Measurements from ENCODE around the gene TOMM22. TPM values are rescaled to one million over a fixed set of nuclear protein-coding genes. Genes with fewer than 3 reads are reported as not detected.

TOMM22 gene
- total RNA-seq (2022; extraction: Qiagen RNA extraction) = 58.5 to 85.4 TPM (median 73.3 TPM) in 5 replicates

DNA sequence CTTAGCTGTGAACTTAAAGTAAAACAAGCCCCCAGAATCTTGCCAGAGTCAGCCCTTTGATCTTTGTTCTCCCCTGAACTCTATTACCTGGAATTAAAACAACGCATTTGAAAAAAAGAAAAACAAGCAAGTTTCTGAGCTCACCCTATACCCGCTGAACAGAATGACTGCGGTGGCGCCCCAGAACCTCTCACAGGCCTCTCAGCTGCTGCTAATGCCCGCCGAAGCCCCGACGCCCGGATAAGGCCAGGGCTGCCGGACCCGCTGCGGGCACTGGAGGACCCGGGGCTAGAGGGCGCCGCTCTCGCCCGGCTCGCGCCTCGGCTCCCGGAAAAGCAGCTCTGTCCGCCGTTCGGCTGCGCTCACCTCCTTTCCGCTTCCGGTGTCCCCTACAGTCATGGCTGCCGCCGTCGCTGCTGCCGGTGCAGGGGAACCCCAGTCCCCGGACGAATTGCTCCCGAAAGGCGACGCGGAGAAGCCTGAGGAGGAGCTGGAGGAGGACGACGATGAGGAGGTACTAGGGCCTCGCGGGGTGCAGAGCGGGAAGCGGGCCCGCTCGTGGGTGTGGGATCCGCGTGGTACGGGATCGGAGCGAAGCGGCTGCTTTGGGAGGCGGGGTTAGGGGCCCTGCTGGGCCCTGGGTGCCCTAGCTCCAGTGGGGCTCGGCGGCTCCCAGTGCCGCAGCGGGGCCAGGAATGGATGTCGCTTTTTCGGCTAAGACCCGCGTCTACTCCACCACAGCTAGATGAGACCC lies at the start of gene TOMM22:
Gene TOMM22 (plus strand): TSS at position 376 of the 754 bp plus-strand sequence. CDS start 22 bp downstream, at position 398.

DNA sequence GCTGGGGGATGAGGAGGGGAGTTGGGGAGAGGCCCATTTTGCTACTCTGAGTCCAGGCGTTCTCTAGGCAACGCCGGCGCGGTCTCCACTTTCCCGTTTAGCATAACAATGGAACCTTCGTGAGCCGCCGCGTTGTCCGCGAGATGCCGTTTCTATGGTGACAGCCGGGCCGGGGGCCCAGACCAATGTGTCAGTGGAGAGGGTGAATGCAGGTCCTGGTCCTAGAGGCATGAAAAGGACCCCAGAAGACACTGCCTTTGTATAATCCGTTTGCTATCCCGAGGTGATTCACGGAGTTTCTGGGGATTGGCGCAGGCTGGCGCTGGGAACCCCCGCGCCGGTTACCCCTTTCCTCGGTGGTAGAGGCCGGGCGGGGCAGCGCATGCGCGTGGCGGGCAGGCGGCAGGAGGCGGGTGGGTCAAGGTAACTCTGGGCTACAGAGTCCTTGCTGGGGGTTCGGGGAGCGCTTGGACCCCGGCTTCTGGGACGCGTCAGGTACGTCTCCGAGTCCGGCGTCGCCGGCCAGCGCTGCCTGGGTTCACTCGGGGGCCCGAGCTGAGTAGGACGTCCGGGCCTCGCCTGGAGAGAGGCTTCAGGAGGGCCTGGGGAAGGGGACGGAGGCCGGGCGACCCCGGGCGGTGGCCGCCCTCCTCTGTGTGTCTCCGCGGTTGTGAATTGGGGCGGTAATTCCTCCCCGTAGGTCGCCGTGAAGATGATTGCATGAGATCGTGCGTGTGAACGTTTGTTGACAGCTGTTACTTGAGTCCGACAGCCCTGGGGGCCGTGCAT lies 25.3 kb upstream of the TOMM22 start, which contains the start of the genes CBY1 and FAM227A:
Gene CBY1 (plus strand): TSS at position 383 of the 789 bp plus-strand sequence. CDS start 11,417 bp downstream, outside the sequence.
Gene FAM227A (minus strand): TSS at position 137 of the 789 bp plus-strand sequence. CDS start 6,224 bp downstream, outside the sequence.

DNA sequence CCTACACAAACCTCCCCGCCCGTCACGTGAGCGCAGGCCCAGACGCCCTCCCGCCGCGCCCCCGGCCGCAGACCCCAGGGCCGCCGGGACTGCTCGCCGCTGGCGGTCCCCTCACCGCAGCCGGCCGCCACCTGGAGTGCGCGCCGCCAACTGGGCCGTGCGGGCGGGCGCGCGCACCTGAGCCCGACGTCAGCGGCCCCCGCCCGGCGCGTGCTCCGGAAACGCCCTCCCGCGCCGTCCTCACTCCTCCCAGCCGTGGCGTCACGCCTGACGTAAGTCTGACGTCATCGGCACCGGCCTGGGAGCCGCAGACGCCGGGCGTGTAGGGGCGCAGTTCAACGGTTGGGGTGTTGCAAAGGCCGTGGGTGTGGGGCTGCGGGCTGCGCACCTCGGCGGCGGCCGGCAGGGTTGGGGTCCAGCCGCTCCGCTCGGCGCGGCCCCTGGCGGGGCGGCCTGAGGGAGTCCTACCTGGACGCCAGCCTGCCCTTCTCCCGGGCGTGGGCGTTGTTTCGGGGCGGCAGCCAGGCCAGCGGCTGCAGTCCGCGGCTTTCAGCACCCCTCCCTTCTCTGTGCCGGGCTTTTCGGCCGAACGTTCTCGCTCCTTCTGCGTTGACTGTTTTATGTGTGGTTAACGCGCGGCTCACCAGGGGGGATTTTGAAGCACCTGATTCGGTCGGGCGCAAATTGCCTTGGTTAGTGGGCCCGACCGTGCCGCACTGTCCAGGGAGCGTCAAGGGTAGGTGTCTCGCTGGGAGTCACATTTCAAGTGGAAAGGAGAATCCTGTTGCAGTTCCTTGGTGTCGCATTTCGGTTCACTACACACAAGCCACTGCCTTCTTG lies 19.3 kb downstream of the TOMM22 start, which contains the start of gene JOSD1:
Gene JOSD1 (minus strand): TSS at position 155 of the 840 bp plus-strand sequence. CDS start 956 bp downstream, outside the sequence.

DNA sequence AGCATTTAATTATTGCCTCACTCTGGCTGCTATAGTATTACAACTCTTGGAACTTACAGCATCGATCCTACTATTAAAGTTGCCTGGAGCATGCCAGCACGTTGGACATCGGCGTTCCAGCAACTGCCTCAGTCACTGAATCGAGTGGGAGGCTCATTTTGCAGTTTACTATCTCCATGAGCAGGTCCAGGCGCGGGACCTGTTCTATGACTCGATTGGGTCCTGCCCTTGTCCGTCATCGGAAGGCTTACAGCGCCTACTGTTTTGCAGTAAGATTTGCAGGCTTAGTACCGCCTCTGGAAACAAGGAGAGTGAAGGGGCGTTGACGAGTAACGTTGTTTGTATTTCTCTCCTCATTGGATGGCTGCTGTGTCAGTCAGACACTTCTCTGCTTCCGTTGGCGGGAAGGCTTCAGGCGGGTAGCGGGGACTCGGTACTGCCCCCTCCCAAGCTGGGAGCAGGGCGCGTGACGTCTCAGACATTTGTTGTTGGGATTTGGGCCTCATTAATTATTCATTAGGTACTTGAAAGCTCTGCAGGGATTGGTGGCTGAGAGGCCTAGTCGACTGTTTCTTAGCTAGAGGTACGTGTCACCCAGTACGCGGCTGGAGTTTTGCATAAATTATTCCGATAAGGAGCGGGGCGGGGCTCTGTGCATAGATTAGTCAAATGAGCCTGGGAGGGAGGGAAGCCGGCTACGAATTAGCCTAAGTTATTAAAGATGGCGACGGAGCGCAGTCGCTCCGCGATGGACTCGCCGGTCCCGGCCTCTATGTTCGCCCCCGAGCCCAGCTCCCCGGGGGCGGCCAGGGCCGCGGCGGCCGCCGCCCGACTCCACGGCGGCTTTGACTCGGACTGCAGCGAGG lies 23.7 kb downstream of the TOMM22 start, which contains the start of gene GTPBP1:
Gene GTPBP1 (plus strand): TSS at position 710 of the 866 bp plus-strand sequence. CDS start 12 bp downstream, at position 722.

Other genes starting within 250 kb of the TOMM22 start
- 0.38 to 0.74 TPM (median 0.47 TPM) in 5 replicates for gene KCNJ4, start 226.8 kb upstream of the TOMM22 start, total RNA-seq (2022; extraction: Qiagen RNA extraction)
- 16.8 to 20.6 TPM (median 19.8 TPM) in 5 replicates for gene KDELR3, start 213.9 kb upstream of the TOMM22 start, total RNA-seq (2022; extraction: Qiagen RNA extraction)
- 84.1 to 121 TPM (median 89.3 TPM) in 5 replicates for gene DDX17, start 175.6 kb upstream of the TOMM22 start, total RNA-seq (2022; extraction: Qiagen RNA extraction)
- gene DMC1, start 111.8 kb upstream of the TOMM22 start, total RNA-seq (2022; extraction: Qiagen RNA extraction) = 2.8 to 5.4 TPM (median 3.7 TPM) in 5 replicates
- gene FAM227A, start 25.6 kb upstream of the TOMM22 start, total RNA-seq (2022; extraction: Qiagen RNA extraction) = 0.63 to 1.0 TPM (median 0.97 TPM) in 5 replicates
- gene CBY1, start 25.3 kb upstream of the TOMM22 start, total RNA-seq (2022; extraction: Qiagen RNA extraction) = 15.7 to 17.1 TPM (median 16.0 TPM) in 5 replicates
- 25.4 to 34.4 TPM (median 28.8 TPM) in 5 replicates for gene JOSD1, start 19.0 kb downstream of the TOMM22 start, total RNA-seq (2022; extraction: Qiagen RNA extraction)
- 6.9 to 9.8 TPM (median 8.7 TPM) in 5 replicates for gene GTPBP1, start 24.0 kb downstream of the TOMM22 start, total RNA-seq (2022; extraction: Qiagen RNA extraction)
- 31.7 to 39.1 TPM (median 37.0 TPM) in 5 replicates for gene SUN2, start 74.0 kb downstream of the TOMM22 start, total RNA-seq (2022; extraction: Qiagen RNA extraction)
- gene DNAL4, start 112.2 kb downstream of the TOMM22 start, total RNA-seq (2022; extraction: Qiagen RNA extraction) = 9.2 to 11.1 TPM (median 10.0 TPM) in 5 replicates
- 7.9 to 10.8 TPM (median 9.8 TPM) in 5 replicates for gene NPTXR, start 162.1 kb downstream of the TOMM22 start, total RNA-seq (2022; extraction: Qiagen RNA extraction)
- 25.8 to 31.4 TPM (median 27.8 TPM) in 5 replicates for gene CBX6, start 190.3 kb downstream of the TOMM22 start, total RNA-seq (2022; extraction: Qiagen RNA extraction)